HG02763 (cell line): Measurements from ENCODE around the gene RBM8A.

Experiments used
- ATAC-seq: cut with Tn5 transposase; IDR thresholded peaks from one replicate; pipeline ENCODE4 v1.9.1; 2021; ENCODE audit warnings: mild to moderate bottlenecking, moderate library complexity; ENCODE audit not compliant: unreplicated experiment

Gene RBM8A

DNA sequence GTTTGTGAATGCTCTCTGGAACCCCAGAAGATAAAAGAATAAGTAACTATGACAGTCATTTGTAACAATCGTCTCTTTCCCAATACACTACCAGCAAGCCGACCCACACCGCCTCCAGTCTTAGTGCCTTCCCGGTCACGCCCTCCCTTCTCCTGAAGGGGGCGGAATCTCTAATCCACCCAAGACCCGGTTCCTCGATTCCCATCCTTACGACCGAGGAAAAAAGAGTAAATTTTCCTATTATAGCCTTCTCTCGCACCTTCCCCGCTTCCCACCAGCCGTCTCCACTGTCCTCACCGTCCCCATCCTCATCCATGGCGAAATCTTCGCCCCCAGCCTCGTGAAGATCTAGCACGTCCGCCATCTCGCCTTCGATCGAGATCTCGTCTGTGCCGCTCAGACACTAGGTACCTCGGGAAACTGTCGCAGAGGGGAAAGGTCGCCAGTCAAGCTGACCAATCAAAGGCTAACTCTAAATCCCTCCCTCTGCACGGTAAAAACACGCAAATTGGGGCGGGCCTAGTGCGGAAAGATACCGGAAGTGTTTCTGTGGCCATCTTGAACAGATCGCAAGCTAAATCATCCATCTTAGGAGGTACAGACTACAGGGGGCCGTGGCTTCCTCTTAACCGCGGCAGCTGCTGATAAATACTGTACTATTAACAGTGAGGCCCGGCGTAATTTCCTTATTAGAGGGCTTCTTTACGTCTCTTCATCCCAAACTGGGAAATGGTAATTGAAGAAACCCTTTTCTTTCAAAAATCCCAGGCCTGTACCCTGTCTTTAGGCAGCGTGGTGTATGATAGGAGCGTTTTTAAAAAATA lies at the start of gene RBM8A:
RBM8A (minus strand) TSS at position 422 of the 824 bp plus-strand sequence; CDS start at position 364, 58 bp downstream.
- peak; percentile 96 for ATAC-seq

DNA sequence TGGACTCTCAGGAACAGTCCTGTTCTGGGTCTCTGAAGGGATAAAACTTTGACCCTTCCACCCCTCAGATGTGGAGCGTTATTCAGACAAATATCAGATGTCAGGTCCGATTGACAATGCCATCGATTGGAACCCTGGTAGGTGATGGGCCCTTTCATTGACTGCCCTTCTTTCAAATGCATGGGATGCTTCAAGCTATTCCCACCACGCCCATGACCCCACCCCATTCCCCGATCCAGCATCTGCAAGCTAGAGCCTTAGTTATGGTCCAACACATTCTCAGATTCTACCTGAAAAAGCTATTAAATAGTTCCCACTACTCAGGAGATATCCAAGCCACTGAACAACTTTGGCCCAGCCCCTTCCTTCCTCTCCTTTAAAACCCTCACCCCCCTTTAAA lies 49.7 kb upstream of the RBM8A start:
- no peak for ATAC-seq

DNA sequence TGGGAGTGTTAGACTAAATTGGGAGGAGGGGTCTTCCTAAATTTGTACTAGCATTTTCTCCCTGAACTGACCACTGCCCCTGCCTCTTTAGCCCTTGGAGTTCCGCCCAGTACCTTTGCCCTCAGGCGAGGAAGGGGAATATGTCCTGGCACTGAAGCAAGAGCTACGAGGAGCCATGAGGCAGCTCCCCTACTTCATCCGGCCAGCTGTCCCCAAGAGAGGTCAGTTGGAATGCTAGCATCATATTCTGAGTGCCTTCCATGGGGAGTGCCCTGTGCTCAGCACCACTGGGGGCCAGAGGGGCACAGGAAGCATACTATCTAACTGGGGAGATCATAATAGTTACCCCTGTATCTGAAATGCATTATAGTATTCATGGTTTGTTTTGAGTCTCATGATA lies 47.9 kb upstream of the RBM8A start:
- no peak for ATAC-seq

DNA sequence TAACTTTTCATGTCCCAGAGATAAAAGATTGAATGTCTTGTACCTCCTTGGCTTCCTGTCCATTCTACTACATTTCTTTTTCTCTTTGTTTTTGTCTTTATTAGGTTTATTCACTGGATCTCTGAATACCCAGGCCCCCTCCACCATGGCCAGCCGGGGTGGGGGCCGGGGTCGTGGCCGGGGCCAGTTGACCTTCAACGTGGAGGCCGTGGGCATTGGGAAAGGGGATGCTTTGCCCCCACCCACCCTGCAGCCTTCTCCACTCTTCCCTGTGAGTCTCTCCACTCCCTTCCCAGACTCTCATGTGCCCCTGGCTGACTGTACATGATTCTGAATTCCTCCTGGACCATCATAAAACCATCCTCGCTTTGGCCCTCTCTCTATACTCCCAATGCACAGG lies 47.4 kb upstream of the RBM8A start:
- no peak for ATAC-seq

DNA sequence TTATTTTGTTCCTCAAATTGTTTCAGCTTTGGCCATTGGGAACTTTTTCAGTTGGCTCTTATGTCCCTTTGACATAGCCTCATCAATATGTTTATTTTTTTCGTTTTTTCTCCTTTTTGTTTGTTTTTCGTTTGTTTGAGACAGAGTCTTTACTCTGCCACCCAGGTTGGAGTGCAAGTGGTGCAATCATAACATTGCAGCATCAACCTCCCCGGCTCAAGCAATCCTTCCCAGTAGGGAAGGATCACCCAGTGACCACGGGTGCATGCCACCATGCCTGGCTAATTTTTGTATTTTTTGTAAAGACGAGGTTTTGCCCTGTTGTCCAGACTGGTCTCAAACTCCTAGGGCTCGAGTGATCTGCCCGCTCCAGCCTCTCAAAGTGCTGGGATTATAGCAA lies 45.3 kb upstream of the RBM8A start:
- ATAC-seq = no peak

DNA sequence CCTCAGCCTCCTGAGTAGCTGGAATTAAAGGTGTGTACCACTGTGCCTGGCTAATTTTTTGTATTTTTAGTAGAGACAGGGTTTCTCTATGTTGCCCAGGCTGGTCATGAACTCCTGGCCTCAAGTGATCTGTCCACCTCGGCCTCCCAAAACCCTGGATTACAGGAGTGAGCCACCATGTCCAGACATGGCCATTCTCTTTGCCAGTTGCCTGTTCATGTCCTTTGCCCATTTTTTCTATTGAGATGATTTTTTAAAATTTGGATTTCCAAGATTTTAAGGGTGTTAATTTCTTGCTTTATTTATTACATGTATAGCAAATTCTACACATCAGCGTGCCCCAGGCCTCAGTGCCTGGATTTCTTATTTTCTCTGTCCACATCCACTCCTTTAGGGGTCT lies 40.0 kb upstream of the RBM8A start:
- no peak for ATAC-seq

GRCh38 chr1:145965119-145965744 lies 37.9 kb upstream of the RBM8A start:
- no peak for ATAC-seq

- peak; percentile 90 for ATAC-seq
Observed at GRCh38 chr1:145964328-145965118, 37.2 kb upstream of the RBM8A start, which contains the start of the genes ANKRD34A and POLR3GL. Gene ANKRD34A, minus strand, starts transcription at chr1:145964575. Its CDS starts 2,816 bp downstream, at chr1:145961759. Gene POLR3GL, plus strand, starts transcription at chr1:145964690. Its CDS starts 10,176 bp downstream, at chr1:145974866.

GRCh38 chr1:145963265-145964019 lies 36.2 kb upstream of the RBM8A start:
- no peak for ATAC-seq

GRCh38 chr1:145962157-145963102 lies 35.1 kb upstream of the RBM8A start:
- no peak for ATAC-seq

DNA sequence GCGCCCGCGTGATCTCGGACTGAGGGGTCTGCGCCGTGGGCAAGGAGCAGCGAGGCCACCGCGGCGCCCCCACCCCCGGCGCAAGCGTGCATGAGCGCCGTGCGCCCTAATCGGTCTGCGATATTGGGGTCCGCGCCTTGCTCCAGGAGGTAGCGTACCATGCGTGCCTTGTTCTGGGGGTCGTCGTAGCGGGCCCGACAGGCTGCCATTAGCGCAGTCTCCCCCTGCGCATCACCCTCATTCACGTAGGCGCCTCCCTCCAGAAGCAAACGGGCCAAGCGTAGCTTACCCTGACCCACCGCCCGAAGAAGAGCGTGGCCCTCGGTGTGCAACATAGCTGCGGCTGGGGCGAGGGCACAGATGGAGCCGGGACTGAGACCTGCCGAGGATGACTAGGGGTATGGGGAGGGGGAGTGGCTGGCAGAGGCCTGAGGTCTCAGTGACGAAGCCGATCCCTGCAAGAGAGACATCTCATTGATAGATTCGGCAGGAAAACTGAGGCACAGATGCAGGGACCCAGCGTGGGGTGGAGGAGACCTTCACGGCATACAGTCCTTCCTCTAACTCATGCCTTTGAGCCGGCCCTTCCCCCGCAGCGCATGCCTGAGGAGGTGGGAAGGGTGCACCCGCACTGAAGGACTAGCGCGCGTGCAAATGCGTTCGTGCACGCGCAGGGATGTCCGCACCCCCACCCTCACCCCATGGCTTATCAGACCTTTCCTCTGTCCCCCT lies 34.3 kb upstream of the RBM8A start:
- ATAC-seq = no peak

- ATAC-seq = no peak
Observed at GRCh38 chr1:145961109-145961424, 33.8 kb upstream of the RBM8A start.

DNA sequence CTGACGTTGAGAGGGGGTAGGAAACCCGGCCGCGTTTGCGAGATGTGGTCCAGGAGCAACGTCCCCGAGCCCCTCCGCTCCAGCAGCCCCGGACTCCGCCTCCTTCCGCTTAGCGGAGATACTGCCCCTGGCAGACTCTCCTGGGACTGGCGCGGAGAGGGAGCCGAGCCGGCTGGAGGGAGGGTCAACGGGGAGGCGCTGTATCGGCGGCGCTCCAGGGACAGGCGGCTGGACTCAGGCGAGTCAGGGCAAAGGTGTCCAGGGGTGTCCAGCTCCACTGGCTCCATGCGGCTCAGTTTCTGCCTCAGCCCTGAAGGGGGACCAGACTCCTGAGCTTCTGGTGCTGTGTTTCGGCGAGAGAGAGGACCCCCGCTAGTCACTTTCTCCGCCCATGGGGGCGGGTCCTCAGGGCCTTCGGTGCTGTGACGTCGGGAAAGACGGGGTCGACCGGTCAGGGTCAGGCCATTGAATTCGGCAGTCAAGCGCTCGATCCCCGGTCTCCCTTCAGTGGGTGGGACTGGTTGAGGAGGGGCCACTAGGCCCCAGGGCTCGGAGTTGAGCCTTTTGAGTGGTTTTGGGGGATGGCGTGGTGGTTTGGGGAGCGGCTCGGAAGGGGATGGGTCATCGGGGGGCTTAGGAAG lies 33.3 kb upstream of the RBM8A start:
- no peak for ATAC-seq

DNA sequence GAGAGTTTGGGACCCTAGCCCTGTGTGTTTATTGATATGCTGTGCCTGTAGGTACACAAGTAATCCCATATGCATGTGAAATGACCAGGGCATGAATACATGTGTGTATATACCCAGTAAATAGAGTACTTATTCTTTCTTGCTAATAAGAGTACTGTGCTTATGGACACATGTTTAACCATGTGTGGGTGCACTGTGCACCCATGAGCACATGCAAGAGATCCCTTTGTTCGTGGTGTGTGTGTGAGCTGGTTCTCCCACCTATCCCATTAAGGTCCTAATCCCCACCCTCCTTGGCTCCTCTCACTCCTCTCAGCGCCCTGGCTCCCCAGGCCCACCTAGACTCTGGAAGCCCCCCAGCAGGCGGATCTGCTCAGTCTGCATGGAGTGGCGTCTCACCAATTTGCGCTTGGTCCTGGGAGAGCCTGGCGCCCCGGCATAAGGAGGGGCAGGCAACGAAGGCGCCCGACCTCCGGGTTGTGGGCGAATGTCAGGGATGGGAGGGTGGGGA lies 32.7 kb upstream of the RBM8A start:
- ATAC-seq = no peak

GRCh38 chr1:145959333-145959732 lies 32.0 kb upstream of the RBM8A start:
- ATAC-seq = no peak

GRCh38 chr1:145958734-145959133 lies 31.4 kb upstream of the RBM8A start:
- ATAC-seq = no peak

DNA sequence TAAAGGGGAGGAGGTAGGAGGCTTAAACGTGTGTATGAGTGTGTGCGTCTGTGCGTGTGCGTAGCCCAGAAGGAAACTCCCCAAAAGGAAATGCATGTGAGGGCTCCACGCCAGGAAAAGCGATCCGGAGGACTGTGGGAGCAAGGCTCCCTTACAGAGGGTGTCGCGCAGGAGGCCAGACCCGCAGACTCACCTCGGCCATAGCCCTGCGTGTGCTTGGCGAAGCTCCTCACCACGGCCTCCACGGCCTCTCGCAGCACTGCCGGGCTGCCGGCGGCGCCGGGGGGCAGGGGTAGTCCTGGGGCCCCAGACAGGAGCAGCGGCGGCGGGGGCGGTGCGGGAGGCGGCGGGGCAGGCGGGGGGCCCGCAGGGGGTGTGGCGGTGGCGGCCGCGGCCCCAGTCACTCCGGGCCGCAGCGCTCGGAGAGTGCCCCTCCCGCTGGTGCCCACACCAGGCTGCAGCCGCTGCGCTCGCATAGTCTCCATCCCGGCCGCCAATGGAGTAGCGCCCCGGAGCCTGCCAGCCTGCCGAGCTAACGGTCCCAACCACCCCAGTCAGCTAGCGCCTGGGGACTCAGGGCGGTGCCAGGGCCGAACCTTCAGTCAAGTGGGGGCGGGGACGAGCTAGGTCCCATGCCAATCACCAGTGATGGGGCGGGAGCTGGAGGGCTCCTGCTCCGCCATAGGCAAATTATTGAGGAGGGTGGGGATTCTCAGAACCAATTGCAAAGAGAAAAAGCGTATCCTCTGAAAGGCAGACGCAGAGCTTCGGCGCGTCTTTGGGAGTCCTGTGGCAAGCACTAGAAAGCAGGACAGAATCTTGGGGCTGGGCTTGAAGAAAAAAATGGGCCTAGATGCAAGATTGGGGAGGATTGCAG lies 30.4 kb upstream of the RBM8A start, which contains the start of gene LIX1L:
LIX1L (minus strand) TSS at position 575 of the 877 bp plus-strand sequence; CDS start at position 485, 90 bp downstream.
- peak; percentile 90 for ATAC-seq
